SHP77 (cell line): Measurements from ENCODE around the gene C5orf34.
"Not testable (repeated sequence)": the region's sequence is repeated elsewhere in the genome, so short reads cannot be mapped to it uniquely, and the experiment has no call there.

ENCODE experiments used
- DNase-seq, 2 experiments: peaks; one replicate each; lab custom pipeline; 2025; lab: John Stamatoyannopoulos, UW

C5orf34 gene

DNA sequence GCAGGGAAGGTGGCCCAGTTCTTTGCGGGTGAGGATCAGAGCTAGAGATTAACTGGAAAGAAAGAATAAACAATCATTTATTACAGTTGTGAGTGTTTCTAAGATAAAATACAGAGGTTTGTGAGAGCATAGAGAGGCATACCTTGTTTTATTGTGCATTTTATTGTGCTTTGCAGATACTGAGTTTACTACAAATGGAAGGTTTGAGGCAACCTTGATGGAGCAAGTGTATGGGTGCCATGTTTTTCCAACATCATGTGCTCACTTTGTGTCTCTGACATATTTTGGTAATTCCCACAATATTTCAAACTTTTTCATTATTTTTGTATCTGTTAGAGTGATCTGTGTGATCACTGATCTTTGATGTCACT lies 715 bp upstream of the C5orf34 start:
- DNase-seq = peak in 1 of 2 experiments; percentile 42

GRCh38 chr5:43514471-43514815 lies 505 bp downstream of the C5orf34 start:
- peak; percentile 17 to 63 for DNase-seq

GRCh38 chr5:43514025-43514424 lies 923 bp downstream of the C5orf34 start:
- DNase-seq = no peak

DNA sequence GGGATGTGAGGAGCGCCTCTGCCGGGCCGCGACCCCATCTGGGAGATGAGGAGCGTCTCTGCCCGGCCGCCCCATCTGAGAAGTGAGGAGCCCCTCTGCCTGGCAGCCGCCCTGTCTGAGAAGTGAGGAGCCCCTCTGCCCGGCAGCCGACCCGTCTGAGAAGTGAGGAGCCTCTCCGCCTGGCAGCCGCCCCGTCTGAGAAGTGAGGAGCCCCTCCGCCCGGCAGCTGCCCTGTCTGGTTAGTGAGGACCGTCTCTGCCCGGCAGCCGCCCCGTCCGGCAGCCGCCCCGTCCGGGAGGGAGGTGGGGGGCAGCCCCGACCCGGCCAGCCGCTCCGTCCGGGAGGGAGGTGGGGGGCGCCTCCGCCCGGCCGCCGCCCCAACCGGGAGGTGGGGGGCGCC lies 3.9 kb downstream of the C5orf34 start:
- not testable (repeated sequence) for DNase-seq

DNA sequence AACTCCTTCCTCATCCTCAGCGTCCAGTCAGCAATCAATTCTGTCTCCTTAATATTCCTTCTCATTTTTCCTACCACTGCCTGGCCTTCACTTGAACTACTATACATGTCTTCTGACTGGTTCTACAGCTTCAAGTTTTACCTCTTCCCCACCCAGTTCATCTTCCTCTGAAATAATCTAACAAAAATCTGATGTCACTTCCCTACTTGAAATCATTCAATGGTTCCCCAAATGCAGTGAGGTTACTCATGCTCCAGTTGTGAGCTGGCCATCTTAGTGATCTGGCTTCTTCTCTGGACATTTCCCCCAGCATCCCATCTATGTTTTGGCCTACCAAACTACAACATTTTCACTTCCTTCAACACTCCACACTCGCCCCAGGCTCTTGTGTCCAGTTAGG lies 16.4 kb downstream of the C5orf34 start:
- DNase-seq = no peak

GRCh38 chr5:43497311-43498104 lies 17.4 kb downstream of the C5orf34 start:
- DNase-seq = no peak

GRCh38 chr5:43491326-43491725 lies 23.6 kb downstream of the C5orf34 start:
- no peak for DNase-seq

GRCh38 chr5:43486353-43486752 lies 28.6 kb downstream of the C5orf34 start:
- DNase-seq = no peak

- DNase-seq = no peak
Observed at GRCh38 chr5:43485406-43485805, 29.5 kb downstream of the C5orf34 start.

- peak; percentile 87 to 88 for DNase-seq
Observed at GRCh38 chr5:43484106-43484849, 30.7 kb downstream of the C5orf34 start.

GRCh38 chr5:43483298-43484105 lies 31.4 kb downstream of the C5orf34 start, which contains the start of gene TMEM267:
TMEM267 (minus strand) TSS chr5:43483865; CDS start chr5:43453969, 29,896 bp downstream.
- DNase-seq = peak; percentile 93 to 98

- DNase-seq = no peak
Observed at GRCh38 chr5:43482490-43483297, 32.3 kb downstream of the C5orf34 start.

GRCh38 chr5:43469671-43470391 lies 45.1 kb downstream of the C5orf34 start:
- DNase-seq = no peak

GRCh38 chr5:43467100-43467499 lies 47.8 kb downstream of the C5orf34 start:
- DNase-seq = no peak

DNA sequence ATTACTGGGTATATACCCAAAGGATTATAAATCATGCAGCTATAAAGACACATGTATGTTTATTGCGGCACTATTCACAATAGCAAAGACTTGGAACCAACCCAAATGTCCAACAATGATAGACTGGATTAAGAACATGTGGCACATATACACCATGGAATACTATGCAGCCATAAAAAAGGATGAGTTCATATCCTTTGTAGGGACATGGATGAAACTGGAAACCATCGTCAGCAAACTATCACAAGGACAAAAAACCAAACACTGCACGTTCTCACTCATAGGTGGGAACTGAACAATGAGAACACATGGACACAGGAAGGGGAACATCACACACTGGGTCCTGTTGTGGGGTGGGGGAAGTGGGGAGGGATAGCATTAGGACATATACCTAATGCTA lies 49.5 kb downstream of the C5orf34 start:
- DNase-seq = not testable (repeated sequence)

- no peak for DNase-seq
Observed at GRCh38 chr5:43461066-43461465, 53.9 kb downstream of the C5orf34 start.

- no peak for DNase-seq
Observed at GRCh38 chr5:43456556-43456955, 58.4 kb downstream of the C5orf34 start.

- DNase-seq = not testable (repeated sequence)
Observed at GRCh38 chr5:43441575-43441974, 73.4 kb downstream of the C5orf34 start.

DNA sequence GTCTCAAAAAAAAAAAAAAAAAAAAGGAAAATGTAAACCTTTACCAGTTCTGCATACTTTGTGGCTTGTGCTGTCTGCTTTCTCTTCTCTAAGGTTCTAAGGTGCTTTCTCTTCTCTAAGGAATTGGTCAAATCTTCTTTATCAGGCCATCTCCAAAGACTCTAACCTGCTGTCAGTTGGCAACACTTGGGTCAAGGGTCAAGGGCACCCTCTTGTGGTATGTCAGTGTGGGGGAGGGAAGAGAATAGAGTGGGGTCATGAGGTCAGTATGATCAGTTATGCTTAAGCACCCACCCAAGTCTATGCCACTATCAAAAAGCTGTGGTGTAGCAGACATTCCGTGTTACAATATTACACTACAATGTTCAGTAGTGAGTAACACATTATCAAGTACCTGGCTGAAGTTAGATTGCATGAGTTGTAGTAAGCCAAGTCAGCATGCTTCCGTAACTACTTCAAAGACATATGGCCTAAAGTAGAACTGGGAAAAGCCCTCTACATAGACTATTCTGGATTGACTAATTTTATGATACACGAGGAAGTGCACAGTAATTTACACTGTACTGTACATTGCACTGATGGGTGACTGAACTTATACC lies 77.8 kb downstream of the C5orf34 start:
- DNase-seq = no peak
